ENCODE measurements around the gene MPZL1.

The MPZL1 gene

DNA sequence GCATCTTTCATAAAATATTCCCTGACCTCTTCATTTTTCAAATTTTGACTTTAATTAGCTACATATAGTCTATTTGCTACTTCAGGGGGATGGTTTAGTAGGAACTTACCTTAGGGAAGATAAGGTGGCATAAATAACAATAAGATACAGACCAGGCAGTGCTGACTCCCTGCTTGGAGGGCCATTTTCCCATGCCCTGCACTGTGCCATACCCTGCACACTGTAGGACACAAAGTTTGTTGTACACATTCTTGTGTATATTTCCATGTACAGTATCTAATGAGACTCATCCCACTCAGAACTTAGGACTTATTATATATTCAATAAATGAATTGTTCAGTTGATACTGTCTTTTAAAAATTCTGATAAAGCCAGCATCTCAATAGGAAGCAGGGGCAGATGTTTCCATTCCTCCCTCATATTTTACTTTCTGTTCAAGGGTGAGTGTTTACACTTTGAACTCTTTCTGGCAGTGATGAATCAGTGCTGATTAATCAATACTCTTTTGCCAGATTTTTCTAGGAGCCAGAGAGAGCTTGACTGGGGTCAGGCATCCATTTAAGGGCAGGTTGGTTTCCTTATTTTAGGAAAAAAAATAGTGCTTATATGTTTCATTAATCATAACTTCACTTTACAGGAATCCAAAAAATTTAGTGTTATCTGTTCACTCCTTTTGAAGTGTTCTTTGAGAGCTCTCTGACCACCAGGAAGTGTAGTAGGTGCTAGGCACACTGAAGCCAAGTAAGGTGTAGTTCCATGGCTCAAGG lies 30.6 kb downstream of the MPZL1 start:
- no peak for DNase-seq

GRCh38 chr1:167755654-167756053 lies 33.9 kb downstream of the MPZL1 start:
- DNase-seq = no peak

DNA sequence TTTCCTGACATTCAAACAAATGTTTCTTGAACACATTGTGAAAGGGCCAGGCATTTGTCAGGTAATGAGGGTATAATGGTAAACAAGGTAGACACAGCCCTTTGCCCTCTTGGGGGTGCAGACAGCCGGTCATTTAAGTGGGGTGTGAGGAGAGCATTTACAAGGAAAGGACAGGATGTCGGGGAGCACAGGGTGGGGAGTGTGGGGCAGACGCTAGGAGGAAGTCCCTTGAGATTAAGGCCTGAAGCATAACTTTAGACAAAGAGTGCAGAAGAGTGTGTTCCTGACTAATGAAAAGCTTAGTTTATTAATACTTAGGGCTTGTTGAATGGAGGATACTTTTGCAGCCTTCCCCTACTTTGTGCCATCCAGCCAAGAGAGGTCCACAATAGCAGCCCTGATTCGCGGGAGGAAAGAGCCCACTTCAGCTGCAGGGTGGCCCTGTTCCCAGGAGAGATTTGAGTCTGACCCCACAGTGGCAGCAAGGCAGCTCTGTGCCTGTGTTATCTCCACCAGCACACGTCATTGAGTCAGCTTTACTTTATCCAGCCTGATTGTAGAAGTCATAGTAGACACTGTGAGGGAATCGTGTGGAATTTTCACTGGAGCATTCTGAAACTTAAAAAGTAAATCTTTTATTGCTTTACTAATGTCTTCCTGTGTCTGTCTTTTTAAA lies 35.1 kb downstream of the MPZL1 start:
- DNase-seq = no peak

- DNase-seq = no peak
Observed at GRCh38 chr1:167757433-167758309, 35.9 kb downstream of the MPZL1 start.

- DNase-seq = no peak
Observed at GRCh38 chr1:167761400-167761799, 39.6 kb downstream of the MPZL1 start.

GRCh38 chr1:167762061-167762746 lies 40.4 kb downstream of the MPZL1 start:
- peak; percentile 31 for DNase-seq

GRCh38 chr1:167763525-167764220 lies 41.9 kb downstream of the MPZL1 start:
- no peak for DNase-seq

- no peak for DNase-seq
Observed at GRCh38 chr1:167764458-167765330, 42.9 kb downstream of the MPZL1 start.

GRCh38 chr1:167765496-167765895 lies 43.7 kb downstream of the MPZL1 start:
- no peak for DNase-seq

GRCh38 chr1:167766538-167766937 lies 44.8 kb downstream of the MPZL1 start:
- no peak for DNase-seq

DNA sequence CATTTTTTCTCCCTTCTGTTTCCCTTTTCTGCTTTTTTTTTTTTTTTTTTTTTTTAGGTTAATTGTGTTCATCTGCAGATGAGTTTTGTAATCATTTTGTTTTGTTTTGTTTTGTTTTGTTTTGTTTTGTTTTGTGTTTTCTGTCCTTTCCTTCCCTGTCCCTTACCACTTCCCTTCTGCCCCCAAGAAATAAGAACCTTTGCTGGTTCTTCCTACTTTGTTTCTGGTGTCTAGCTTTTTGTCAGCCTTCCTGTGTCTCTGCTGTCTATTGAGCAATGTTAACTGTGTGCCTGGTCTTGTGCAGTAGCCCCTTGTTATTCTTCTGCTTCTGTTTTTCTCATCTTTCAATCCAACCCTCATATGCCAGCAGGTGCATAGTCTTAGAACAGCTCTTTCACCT lies 46.0 kb downstream of the MPZL1 start:
- no peak for DNase-seq

DNA sequence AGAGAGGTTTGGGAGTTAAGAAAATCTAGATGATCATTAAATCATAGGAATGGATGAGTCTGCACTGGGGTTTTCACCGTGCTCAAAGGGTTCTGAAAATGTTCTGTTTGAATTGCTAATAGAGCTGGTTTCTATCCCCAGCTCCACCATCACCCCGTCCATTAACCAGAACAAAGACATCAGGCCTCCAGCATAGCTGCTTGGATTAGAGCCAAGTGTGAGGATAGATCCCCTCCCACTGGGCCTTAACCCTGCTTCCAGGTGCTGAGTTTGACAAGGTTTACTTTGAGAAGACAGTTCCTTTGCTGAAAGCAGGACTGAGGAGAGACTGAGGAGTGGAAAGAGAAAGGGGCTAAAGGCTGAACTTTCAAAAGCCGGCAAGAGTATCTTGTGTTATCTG lies 48.3 kb downstream of the MPZL1 start:
- DNase-seq = no peak

DNA sequence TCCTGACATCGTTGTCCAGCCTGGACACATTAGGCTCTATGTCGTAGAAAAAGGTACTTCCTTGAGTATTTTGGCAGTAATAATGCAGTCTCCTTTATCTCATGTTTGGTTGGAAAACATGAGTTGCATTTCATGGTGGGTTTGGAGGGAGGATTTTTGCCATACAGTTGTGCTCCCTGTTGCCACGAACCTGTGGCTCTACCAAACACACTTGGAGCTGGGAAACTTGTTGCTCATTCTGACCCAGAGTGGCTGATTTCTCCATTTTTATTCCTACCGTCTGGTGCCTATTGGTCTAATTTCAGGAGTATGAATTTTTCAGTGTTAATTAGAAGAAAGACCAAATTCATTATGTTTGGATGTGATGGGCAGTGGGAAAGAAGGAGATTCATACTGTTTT lies 50.7 kb downstream of the MPZL1 start:
- no peak for DNase-seq

DNA sequence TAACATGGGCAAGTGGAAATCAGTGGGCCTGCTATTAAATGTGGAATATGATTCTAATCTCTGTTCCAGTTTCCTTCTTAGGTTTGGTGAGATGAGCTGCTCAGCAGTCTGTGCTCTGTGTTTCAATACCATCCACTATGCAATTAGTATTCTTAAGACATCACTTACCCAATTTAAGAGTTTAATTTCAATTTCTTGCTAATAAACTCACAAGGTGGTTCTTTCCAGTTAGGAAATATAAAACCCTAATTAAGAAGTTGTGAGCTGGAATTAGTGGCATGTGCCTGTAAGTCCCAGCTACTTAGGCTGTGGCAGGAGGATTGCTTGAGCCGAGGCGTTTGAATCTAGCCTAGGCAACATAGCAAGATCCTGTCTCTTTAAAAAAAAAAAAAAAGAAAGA lies 51.7 kb downstream of the MPZL1 start:
- no peak for DNase-seq

- no peak for DNase-seq
Observed at GRCh38 chr1:167774710-167775109, 52.9 kb downstream of the MPZL1 start.

DNA sequence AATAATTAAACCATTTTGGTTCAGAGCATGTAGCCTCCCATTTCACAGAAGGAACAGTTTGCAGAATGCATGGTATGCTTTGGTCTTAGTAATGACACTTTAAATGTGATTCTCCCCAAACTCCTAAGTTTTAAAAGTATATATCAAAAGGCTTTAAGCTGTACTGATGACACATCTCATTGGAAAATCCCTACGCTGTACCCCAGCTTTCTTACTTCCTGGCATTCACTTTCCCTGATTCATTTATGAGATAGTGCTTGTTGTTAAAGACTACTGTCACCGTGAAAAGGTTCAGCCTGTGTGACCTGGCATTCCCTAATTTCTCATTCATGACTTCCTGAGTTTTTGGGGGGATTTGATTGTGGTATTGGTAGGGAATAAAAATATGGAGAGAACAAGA lies 53.4 kb downstream of the MPZL1 start:
- DNase-seq = no peak

DNA sequence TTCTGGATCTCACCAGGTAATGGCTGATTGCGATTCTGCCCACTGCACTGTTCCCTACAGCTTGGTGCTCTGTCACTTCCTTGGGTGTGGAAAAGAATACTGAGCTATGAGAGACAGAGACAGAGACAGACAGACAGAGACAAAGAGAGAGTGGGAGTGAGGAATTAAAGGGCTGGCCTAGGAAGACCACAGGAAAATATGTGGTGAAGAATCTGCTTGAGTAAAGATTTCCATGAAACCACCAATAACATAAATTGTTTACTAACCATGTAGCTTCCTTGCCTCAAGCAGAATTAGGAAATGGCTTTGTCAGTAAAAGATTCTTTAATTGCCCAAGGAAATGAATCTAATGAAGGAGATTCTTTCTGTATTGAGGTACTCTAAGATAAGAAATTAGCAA lies 54.4 kb downstream of the MPZL1 start:
- no peak for DNase-seq

DNA sequence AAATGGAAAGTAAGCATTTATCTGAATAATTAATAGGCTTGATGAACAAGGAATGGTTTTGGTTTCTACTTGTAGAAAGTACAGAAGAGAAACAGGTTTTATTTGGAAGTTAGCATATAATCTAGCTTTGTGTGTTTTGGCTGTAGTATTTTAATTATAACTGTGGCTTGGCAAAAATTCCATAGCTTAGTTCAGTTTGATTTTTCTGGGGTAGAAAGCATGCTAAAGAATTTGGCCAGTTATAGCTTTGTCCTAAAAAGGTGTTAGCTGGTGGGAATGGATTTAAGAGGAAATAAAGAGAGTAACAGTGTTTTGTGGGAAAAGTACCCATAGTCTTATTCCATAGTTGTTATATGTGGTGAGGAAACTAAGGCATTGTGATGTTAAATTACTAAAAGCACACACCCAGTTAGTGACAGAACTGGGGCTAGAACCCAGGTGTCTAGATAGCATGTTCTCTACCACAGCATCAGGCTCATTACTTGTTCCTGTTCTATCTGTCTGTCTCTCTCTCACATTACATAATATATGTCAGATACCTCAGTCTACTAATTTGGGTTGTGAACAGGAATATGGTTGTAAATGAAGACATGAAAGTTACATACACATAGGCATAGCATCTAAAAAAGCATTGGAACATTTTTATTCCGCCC lies 55.0 kb downstream of the MPZL1 start:
- no peak for DNase-seq

GRCh38 chr1:167777269-167777650 lies 55.5 kb downstream of the MPZL1 start:
- DNase-seq = no peak

DNA sequence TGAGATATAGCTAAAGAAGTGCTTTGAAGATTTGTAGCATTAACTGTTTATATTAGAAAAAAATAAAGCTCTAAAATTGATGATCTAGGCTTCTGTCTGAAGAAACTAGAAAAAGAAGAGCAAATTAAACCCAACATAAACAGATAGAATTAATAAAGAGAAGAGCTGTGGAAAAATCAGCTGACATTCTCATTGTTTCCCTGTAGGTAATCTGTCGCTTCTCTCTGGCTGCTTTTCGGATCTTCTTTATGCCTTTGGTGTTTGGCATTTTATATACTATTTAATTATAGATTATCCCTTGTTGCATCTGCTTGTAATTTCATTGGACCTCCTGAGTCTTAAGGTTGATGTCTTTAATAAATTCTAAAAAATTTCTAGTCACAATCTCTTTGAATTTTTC lies 59.8 kb downstream of the MPZL1 start:
- DNase-seq = no peak

DNA sequence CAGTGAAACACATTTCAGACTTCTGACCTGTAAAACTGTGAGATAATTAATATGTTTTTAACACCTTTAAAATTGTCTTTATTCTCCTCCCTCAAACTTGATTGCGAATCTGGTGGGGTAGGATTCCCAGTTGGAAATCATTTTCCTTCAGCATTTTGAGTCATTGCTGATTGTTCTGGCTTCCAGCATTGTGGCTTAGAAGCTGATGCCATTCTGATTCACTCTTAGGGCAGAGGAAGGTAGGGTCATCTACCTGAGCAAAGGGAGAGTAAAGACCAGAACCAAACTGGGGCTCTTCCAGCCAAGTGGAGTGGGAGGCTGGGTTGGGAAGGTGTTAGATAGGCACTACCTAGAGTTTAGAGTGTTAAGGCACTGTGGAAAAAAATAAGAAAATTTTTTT lies 61.2 kb downstream of the MPZL1 start:
- no peak for DNase-seq

Measured in CD4-positive, alpha-beta T cell treated with Interleukin-6 for 4 hours (primary cell).